ENCODE measurements around the gene WDR26. TPM values are rescaled to one million over a fixed set of nuclear protein-coding genes. Genes with fewer than 3 reads are reported as not detected.

The WDR26 gene
- total and polyA plus RNA-seq, 2 experiments from 2014 or later = 10.7 to 43.4 TPM

DNA sequence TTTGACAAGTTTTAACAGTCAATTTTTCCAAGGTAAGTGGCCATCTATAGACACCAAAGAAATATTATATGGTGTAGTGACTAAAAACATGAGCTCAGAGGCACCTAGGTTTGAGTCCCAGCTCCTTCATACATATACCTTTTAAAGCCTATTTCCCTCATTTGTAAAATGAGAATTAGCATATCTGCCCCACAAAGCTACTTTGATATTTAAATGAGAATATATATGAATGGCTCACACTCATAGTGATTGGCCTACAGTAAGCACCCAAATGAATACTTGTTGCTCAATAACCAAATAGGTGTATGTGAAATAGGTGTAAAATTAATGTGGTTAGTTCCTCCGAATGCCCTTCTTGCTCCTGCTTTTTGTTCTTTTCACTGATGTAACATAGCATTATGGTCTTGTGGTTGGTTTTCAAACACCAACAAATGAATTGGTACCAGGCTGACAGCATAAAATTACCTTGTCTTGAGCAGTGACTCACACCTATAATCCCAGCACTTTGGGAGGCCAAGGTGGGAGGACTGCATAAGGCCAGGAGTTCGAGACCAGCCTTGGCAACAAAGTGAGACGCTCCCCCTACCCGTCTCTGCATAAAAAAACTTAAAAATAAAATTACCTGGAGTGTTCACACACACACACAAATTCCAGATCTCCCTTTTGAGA lies 52.6 kb downstream of the WDR26 start:
- Histone ChIP-seq H4K20me1 (ENCODE audit: insufficient read depth) (no peaks in the 10 kb centered on the region), H3K9ac (no peak overlapping the region), H3K4me1 (ENCODE audit: insufficient read depth) (peaks cover 9% of the 10 kb centered on the region), H2AFZ (no peak overlapping the region), H3K79me2 (ENCODE audit: insufficient read depth) (no peaks in the 10 kb centered on the region), H3F3A (ENCODE audit: insufficient read depth) (peaks cover 76% of the 10 kb centered on the region), H3K27ac (no peak overlapping the region), H3K27me3 (replicated peaks; ENCODE audit: insufficient read depth) (no peaks in the 10 kb centered on the region), H3K4me3 (no peak overlapping the region), H3K4me2 (ENCODE audit: unreplicated experiment) (no peak overlapping the region), H3K9me3 (ENCODE audit: low read depth) (no peaks in the 10 kb centered on the region), H3K9me2 (ENCODE audit: insufficient read depth) (no peaks in the 10 kb centered on the region), H3K36me3 (ENCODE audit: low read depth) (peaks cover 29% of the 10 kb centered on the region)
- no peak for DNase-seq
- TF ChIP-seq EZH2phosphoT487 (IDR thresholded peaks at IDR 0.05; ENCODE audit: insufficient read depth, low read depth) = no peak
- TF ChIP-seq EZH2 (IDR thresholded peaks at IDR 0.05; ENCODE audit: insufficient read depth, poor library complexity, severe bottlenecking) = no peak
- in situ Hi-C loops (cut with MboI) = no loop called here
- 72 to 80% methylated on average over 4 of the region's 4 CpGs for WGBS, 2 experiments (ENCODE audit: low coverage in 1 of 2, low lambda C conversion rate in 2 of 2, missing lambda C conversion rate in 2 of 2)

GRCh38 chr1:224380003-224380402 lies 54.6 kb downstream of the WDR26 start:
- Histone ChIP-seq H3K9me3 (ENCODE audit: low read depth) (no peaks in the 10 kb centered on the region), H3K27me3 (replicated peaks; ENCODE audit: insufficient read depth) (no peaks in the 10 kb centered on the region), H3K4me3 (no peak overlapping the region), H3K9ac (no peak overlapping the region), H3K27ac (no peak overlapping the region), H3F3A (ENCODE audit: insufficient read depth) (peaks cover 76% of the 10 kb centered on the region), H3K4me2 (ENCODE audit: unreplicated experiment) (no peak overlapping the region), H3K79me2 (ENCODE audit: insufficient read depth) (0 out of 2 replicates have a peak, but pooled peaks cover 3% of the 10 kb centered on the region), H3K4me1 (ENCODE audit: insufficient read depth) (peaks cover 19% of the 10 kb centered on the region), H2AFZ (no peak overlapping the region), H3K9me2 (ENCODE audit: insufficient read depth) (no peaks in the 10 kb centered on the region), H3K36me3 (ENCODE audit: low read depth) (peaks cover 25% of the 10 kb centered on the region; the same call in 1 of the 2 replicates), H4K20me1 (ENCODE audit: insufficient read depth) (no peaks in the 10 kb centered on the region)
- DNase-seq = no peak
- WGBS, 2 experiments (ENCODE audit: low coverage in 1 of 2, low lambda C conversion rate in 2 of 2, missing lambda C conversion rate in 2 of 2) = 82 to 84% methylated on average over 4 of the region's 4 CpGs
- in situ Hi-C loops (cut with MboI) = no loop called here
- TF ChIP-seq EZH2phosphoT487 (IDR thresholded peaks at IDR 0.05; ENCODE audit: insufficient read depth, low read depth) = no peak
- TF ChIP-seq EZH2 (IDR thresholded peaks at IDR 0.05; ENCODE audit: insufficient read depth, poor library complexity, severe bottlenecking) = no peak

DNA sequence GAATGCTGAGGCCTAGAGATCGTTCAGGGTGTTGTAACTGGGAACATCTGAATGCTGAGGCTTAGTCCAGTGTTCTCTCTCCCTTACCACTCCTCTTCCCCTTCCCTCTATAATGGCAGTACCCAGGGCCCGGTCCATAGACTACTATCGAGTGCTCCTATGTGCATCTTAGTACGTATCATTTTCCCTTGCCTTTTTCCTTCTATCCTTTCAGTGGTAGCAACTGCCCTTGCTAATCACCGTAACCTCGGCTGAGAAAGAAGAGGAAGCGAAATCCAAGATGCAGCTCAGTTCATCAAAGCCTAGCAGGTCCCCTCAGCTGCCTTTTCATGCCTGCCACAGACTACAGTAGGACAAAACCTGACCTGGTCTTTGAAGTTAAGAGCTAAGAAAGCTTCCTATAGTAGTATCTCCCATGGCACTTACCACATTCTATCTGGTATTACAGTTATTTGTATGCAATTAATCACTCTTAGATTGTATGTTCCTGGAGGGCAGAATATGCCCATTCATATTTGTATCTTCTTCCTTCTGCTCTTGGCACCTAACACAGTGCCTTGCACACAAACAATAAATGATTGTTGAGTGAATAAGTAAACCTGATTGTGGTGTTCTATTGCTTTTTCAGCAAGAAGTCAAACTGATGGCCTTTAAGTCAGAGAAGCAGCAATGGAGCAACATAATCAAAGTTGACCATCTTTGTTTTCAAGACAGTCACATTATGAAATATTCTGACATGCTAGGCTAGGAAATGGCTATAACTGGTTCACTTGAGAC lies 55.6 kb downstream of the WDR26 start:
- H3K4me3 ChIP-seq = no peak overlapping the region
- in situ Hi-C loops (cut with MboI) = no loop called here
- 90 to 93% methylated on average over 7 of the region's 7 CpGs for WGBS, 2 experiments (ENCODE audit: low coverage in 1 of 2, low lambda C conversion rate in 2 of 2, missing lambda C conversion rate in 2 of 2)

GRCh38 chr1:224377676-224378006 lies 57.0 kb downstream of the WDR26 start:
- Histone ChIP-seq H4K20me1 (ENCODE audit: insufficient read depth) (no peaks in the 10 kb centered on the region), H3F3A (ENCODE audit: insufficient read depth) (peaks cover 67% of the 10 kb centered on the region), H3K9me2 (ENCODE audit: insufficient read depth) (no peaks in the 10 kb centered on the region), H3K9me3 (ENCODE audit: low read depth) (no peaks in the 10 kb centered on the region), H3K4me1 (ENCODE audit: insufficient read depth) (peaks cover 19% of the 10 kb centered on the region), H3K79me2 (ENCODE audit: insufficient read depth) (peaks cover 26% of the 10 kb centered on the region), H2AFZ (no peak overlapping the region), H3K36me3 (ENCODE audit: low read depth) (peaks cover 31% of the 10 kb centered on the region; the same call in 1 of the 2 replicates), H3K4me3 (no peak overlapping the region), H3K4me2 (ENCODE audit: unreplicated experiment) (no peak overlapping the region), H3K27me3 (replicated peaks; ENCODE audit: insufficient read depth) (no peaks in the 10 kb centered on the region), H3K9ac (no peak overlapping the region), H3K27ac (peak overlapping the region; percentile 13)
- WGBS, 2 experiments (ENCODE audit: low coverage in 1 of 2, low lambda C conversion rate in 2 of 2, missing lambda C conversion rate in 2 of 2) = 84 to 93% methylated on average over 2 of the region's 2 CpGs
- in situ Hi-C loops (cut with MboI) = no loop called here
- no peak for TF ChIP-seq EZH2phosphoT487 (IDR thresholded peaks at IDR 0.05; ENCODE audit: insufficient read depth, low read depth)
- no peak for TF ChIP-seq EZH2 (IDR thresholded peaks at IDR 0.05; ENCODE audit: insufficient read depth, poor library complexity, severe bottlenecking)
- DNase-seq = peak; percentile 57

More for the DNA sequence above, 55.6 kb downstream of the WDR26 start:
- DNase-seq = no peak
- H2AFZ ChIP-seq = no peak overlapping the region
- H3K9me3 ChIP-seq (ENCODE audit: low read depth) = no peaks in the 10 kb centered on the region
- H3K9me2 ChIP-seq (ENCODE audit: insufficient read depth) = no peaks in the 10 kb centered on the region
- peaks cover 79% of the 10 kb centered on the region for H3F3A ChIP-seq (ENCODE audit: insufficient read depth)
- peaks cover 19% of the 10 kb centered on the region for H3K4me1 ChIP-seq (ENCODE audit: insufficient read depth)
- TF ChIP-seq EZH2phosphoT487 (IDR thresholded peaks at IDR 0.05; ENCODE audit: insufficient read depth, low read depth) (no peak), EZH2 (IDR thresholded peaks at IDR 0.05; ENCODE audit: insufficient read depth, poor library complexity, severe bottlenecking) (no peak)
- H3K79me2 ChIP-seq (ENCODE audit: insufficient read depth) = peaks cover 12% of the 10 kb centered on the region
- no peaks in the 10 kb centered on the region for H4K20me1 ChIP-seq (ENCODE audit: insufficient read depth)
- H3K36me3 ChIP-seq (ENCODE audit: low read depth) = peaks cover 26% of the 10 kb centered on the region; the same call in 1 of the 2 replicates
- no peak overlapping the region for H3K4me2 ChIP-seq (ENCODE audit: unreplicated experiment)
- H3K9ac ChIP-seq = no peak overlapping the region
- no peak overlapping the region for H3K27ac ChIP-seq
- no peaks in the 10 kb centered on the region for H3K27me3 ChIP-seq (replicated peaks; ENCODE audit: insufficient read depth)
